Thoracic aorta (tissue), 2 donors: ENCODE measurements around the gene DMWD. TPM values are rescaled to one million over a fixed set of nuclear protein-coding genes. Genes with fewer than 3 reads are reported as not detected.
"Not testable (repeated sequence)": the region's sequence is repeated elsewhere in the genome, so short reads cannot be mapped to it uniquely, and the experiment has no call there.

ENCODE experiments used
- ATAC-seq: fragments of 150-250 bp; one replicate; pipeline ENCODE4 v1.8.0; 2017; ENCODE audit warnings: low read depth; ENCODE audit not compliant: insufficient number of reproducible peaks, low FRiP score
- DNase-seq: peaks from one replicate; pipeline ENCODE4 v3.0.0-alpha.2; 2020; ENCODE audit warnings: low spot score
- H3K27ac ChIP-seq, 2 donors: fragments of 200-600 bp; sonication (generic); 1 replicate in 1 of 2; 2 replicates in 1 of 2; pipeline ENCODE4 v1.5.1; 2016; ENCODE audit warnings: mild to moderate bottlenecking in 2 of 2, moderate library complexity in 2 of 2
- H3K27me3 ChIP-seq: fragments of 200-600 bp; sonication (generic); replicated peaks from 2 replicates; pipeline ENCODE4 v1.6.0; 2016; ENCODE audit warnings: mild to moderate bottlenecking; ENCODE audit not compliant: insufficient read depth
- H3K36me3 ChIP-seq: fragments of 200-600 bp; sonication (generic); one replicate; pipeline ENCODE4 v1.5.1; 2016
- H3K4me1 ChIP-seq, 2 donors: fragments of 200-600 bp; sonication (generic); 1 replicate in 1 of 2; 2 replicates in 1 of 2; pipeline versions ENCODE4 v1.5.1 to v1.6.0; 2016; ENCODE audit warnings: low read depth in 2 of 2, mild to moderate bottlenecking in 1 of 2; ENCODE audit not compliant: control insufficient read depth in 1 of 2
- H3K4me3 ChIP-seq: fragments of 200-600 bp; sonication (generic); 2 replicates; pipeline ENCODE4 v1.5.1; 2016; ENCODE audit warnings: mild to moderate bottlenecking
- H3K9me3 ChIP-seq: fragments of 200-600 bp; sonication (generic); 2 replicates; pipeline ENCODE4 v1.5.1; 2016
- total RNA-seq, 2 donors: library from RNA; depleted of rRNA; stranded (reverse); fragments of >200 nt; gene quantifications; one replicate each; pipeline versions ENCODE4 v1.1.0 to v1.2.3, GENCODE V29; 2016
- TF ChIP-seq, protein P1 (sequence below): fragments of 200-600 bp; sonication (generic); IDR thresholded peaks from one replicate; pipeline ENCODE4 v1.5.1; 2019; ENCODE audit warnings: antibody characterized with exemption

DMWD gene
- total RNA-seq, 2 donors from 2014 or later: 79.1 to 91.1 TPM

GRCh38 chr19:45753548-45753947 lies 39.1 kb downstream of the DMWD start:
- DNase-seq (no peak), ATAC-seq (no peak)
- Histone ChIP-seq H3K4me3 (no peak overlapping the region), H3K9me3 (no peaks in the 10 kb centered on the region), H3K27me3 (no peaks in the 10 kb centered on the region), H3K36me3 (no peaks in the 10 kb centered on the region), H3K4me1 (no peaks in the 10 kb centered on the region), H3K27ac (no peak overlapping the region)
- TF ChIP-seq, protein P1, sequence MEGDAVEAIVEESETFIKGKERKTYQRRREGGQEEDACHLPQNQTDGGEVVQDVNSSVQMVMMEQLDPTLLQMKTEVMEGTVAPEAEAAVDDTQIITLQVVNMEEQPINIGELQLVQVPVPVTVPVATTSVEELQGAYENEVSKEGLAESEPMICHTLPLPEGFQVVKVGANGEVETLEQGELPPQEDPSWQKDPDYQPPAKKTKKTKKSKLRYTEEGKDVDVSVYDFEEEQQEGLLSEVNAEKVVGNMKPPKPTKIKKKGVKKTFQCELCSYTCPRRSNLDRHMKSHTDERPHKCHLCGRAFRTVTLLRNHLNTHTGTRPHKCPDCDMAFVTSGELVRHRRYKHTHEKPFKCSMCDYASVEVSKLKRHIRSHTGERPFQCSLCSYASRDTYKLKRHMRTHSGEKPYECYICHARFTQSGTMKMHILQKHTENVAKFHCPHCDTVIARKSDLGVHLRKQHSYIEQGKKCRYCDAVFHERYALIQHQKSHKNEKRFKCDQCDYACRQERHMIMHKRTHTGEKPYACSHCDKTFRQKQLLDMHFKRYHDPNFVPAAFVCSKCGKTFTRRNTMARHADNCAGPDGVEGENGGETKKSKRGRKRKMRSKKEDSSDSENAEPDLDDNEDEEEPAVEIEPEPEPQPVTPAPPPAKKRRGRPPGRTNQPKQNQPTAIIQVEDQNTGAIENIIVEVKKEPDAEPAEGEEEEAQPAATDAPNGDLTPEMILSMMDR: no peak

DNA sequence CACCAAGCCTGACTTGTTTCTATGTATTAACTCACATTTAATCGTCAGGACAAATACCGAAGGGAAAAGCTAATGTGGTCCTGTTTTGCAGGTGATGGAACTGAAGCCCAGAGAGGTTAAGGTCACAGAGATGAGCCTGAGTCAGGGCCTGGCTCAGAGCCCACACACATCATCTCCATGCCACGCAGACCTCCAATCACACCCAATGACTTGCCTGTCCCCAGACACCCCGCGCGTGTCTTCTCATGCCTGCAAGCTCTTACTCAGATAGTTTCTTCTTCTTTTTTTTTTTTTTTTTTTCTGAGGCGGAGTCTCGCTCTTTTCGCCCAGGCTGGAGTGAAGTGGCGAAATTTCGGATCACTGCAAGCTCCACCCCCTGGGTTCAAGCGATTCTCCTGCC lies 40.0 kb downstream of the DMWD start:
- no peaks in the 10 kb centered on the region for H3K4me1 ChIP-seq
- H3K27me3 ChIP-seq: no peaks in the 10 kb centered on the region
- DNase-seq (no peak), ATAC-seq (no peak)
- no peak overlapping the region for H3K4me3 ChIP-seq
- H3K27ac ChIP-seq: no peak overlapping the region
- H3K9me3 ChIP-seq: no peaks in the 10 kb centered on the region
- TF ChIP-seq, protein P1: no peak
- H3K36me3 ChIP-seq: no peaks in the 10 kb centered on the region

- not testable (repeated sequence) for ATAC-seq, H3K4me1 ChIP-seq, H3K4me3 ChIP-seq, H3K27ac ChIP-seq, H3K27me3 ChIP-seq, H3K36me3 ChIP-seq, H3K9me3 ChIP-seq, DNase-seq
These were observed 41.2 kb downstream of the DMWD start for GRCh38 chr19:45751483-45751882.

DNA sequence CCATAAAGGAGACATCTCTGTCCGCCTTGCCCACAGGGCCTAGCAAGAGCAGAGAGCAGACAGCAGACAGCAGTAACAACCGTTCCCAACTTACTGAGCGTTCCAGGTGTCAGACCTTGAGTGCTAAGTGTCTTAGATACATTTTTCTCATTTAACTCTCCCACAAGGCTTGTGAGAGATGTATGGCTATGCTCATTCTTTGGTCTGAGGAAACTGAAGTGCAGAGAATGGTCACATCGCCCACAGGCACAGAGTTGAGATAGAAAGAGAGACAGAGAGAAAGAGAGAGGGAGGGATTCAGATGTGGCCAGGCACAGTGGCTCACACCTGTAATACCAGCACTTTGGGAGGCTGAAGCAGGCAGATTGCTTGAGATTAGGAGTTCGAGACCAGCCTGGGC lies 45.1 kb downstream of the DMWD start:
- H3K36me3 ChIP-seq: no peaks in the 10 kb centered on the region
- DNase-seq: no peak
- TF ChIP-seq, protein P1: no peak
- no peak overlapping the region for H3K27ac ChIP-seq
- no peaks in the 10 kb centered on the region for H3K27me3 ChIP-seq
- no peaks in the 10 kb centered on the region for H3K4me1 ChIP-seq
- ATAC-seq: no peak
- H3K4me3 ChIP-seq: no peak overlapping the region
- H3K9me3 ChIP-seq: no peaks in the 10 kb centered on the region

- TF ChIP-seq, protein P1: no peak
- Histone ChIP-seq H3K27ac (no peak overlapping the region), H3K4me3 (no peak overlapping the region), H3K27me3 (no peaks in the 10 kb centered on the region), H3K4me1 (no peaks in the 10 kb centered on the region), H3K9me3 (no peaks in the 10 kb centered on the region), H3K36me3 (no peaks in the 10 kb centered on the region)
- DNase-seq (no peak), ATAC-seq (no peak)
These were observed 45.8 kb downstream of the DMWD start for GRCh38 chr19:45746866-45747265.

GRCh38 chr19:45745606-45746005 lies 47.0 kb downstream of the DMWD start:
- Histone ChIP-seq H3K4me1 (no peaks in the 10 kb centered on the region), H3K27me3 (no peaks in the 10 kb centered on the region), H3K36me3 (no peaks in the 10 kb centered on the region), H3K27ac (no peak overlapping the region), H3K4me3 (no peak overlapping the region), H3K9me3 (no peaks in the 10 kb centered on the region)
- DNase-seq (no peak), ATAC-seq (no peak)
- TF ChIP-seq, protein P1: no peak
